ENCODE data around the gene TMEM120B. TPM values are rescaled to one million over a fixed set of nuclear protein-coding genes. Genes with fewer than 3 reads are reported as not detected.

Gene TMEM120B
- total and polyA plus RNA-seq, 7 donors = 11.0 to 29.7 (median 12.7) TPM

DNA sequence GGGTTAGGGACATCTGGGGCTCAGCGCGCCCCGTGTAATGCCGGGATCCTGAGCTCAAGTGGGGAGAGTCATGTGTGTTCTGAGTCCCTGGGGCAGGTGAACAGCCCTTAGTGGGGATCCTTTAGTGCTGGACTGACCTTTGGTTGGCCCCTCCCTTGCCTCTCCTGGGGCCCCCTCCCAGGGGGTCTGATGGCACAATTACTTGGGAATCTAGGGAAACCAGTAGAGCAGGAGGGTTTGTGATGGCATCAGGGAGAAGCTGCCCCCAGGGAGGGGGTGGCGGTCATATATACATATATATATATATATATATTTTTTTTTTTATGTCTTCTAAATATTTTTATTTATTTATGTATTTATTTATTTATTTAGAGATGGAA lies 43.0 kb upstream of the TMEM120B start, which contains the start of gene MORN3:
Gene MORN3 (minus strand): TSS at position 134 of the 380 bp plus-strand sequence. CDS start 171 bp downstream, outside the sequence.
- Histone ChIP-seq H3K27ac (no peak within 1 kb of the TSS), H3K27me3 (ENCODE audit: insufficient read depth in 3 of 3, low read length in 2 of 3) (no peaks in the 10 kb centered on the region), H3K9me3 (no peaks in the 10 kb centered on the region), H3K4me3 (no peak within 1 kb of the TSS), H3K36me3 (ENCODE audit: insufficient read depth in 1 of 2, low read depth in 1 of 2) (no peaks in the 10 kb centered on the region), H3K4me1 (peaks cover 4% of the 10 kb centered on the region)
- TF ChIP-seq, protein P1, sequence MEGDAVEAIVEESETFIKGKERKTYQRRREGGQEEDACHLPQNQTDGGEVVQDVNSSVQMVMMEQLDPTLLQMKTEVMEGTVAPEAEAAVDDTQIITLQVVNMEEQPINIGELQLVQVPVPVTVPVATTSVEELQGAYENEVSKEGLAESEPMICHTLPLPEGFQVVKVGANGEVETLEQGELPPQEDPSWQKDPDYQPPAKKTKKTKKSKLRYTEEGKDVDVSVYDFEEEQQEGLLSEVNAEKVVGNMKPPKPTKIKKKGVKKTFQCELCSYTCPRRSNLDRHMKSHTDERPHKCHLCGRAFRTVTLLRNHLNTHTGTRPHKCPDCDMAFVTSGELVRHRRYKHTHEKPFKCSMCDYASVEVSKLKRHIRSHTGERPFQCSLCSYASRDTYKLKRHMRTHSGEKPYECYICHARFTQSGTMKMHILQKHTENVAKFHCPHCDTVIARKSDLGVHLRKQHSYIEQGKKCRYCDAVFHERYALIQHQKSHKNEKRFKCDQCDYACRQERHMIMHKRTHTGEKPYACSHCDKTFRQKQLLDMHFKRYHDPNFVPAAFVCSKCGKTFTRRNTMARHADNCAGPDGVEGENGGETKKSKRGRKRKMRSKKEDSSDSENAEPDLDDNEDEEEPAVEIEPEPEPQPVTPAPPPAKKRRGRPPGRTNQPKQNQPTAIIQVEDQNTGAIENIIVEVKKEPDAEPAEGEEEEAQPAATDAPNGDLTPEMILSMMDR (IDR thresholded peaks at IDR 0.05) = no peak
- ATAC-seq (no peak), DNase-seq (no peak)
- intact Hi-C loops (cut with DNase I) = loop anchor here in 1 of 2 donors (5.0 kb wide), 1 partner anchor 117 kb away; no protein-coding TSS in a partner anchor
- WGBS, 3 donors = 90 to 99% (median 97%) methylated on average over 5 of the region's 5 CpGs

DNA sequence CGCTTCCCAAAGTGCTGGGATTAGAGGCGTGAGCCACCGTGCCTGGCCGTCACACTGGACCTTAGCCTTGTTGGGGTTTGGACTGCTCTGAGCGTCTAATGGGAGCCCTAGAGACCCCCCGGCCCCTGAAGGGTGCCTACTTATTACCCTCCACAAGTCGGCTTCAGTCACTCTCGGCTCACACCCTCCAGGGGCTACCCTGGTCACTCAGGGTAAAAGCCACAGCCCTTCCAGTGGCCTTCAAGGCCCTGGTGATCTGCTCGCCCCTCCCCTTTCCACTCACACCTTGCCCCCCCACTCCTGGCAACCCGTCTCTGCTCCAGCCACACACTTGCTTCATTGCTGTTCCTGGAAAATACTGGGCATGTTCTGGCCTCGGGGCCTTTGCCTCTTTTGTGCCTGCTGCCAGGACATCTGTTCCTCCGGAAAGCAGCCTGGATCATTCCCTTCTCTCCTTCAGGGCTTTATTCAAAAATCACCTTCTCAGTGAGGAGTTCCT lies 39.5 kb upstream of the TMEM120B start:
- intact Hi-C loops (cut with DNase I) = loop anchor here in 1 of 2 donors (5.0 kb wide), 1 partner anchor 46 kb away; the partner anchor contains the start of gene ORAI1
- Histone ChIP-seq H3K4me3 (peak overlapping the region; percentile 61), H3K9me3 (no peaks in the 10 kb centered on the region), H3K27ac (no peak overlapping the region), H3K27me3 (ENCODE audit: insufficient read depth in 3 of 3, low read length in 2 of 3) (no peaks in the 10 kb centered on the region), H3K36me3 (ENCODE audit: insufficient read depth in 1 of 2, low read depth in 1 of 2) (no peaks in the 10 kb centered on the region), H3K4me1 (peaks cover 4% of the 10 kb centered on the region)
- WGBS, 3 donors = 29 to 35% (median 35%) methylated on average over 12 of the region's 12 CpGs
- peak in 1 of 2 donors; percentile 41 for DNase-seq
- TF ChIP-seq, protein P1 (IDR thresholded peaks at IDR 0.05) = no peak
- peak; percentile 44 to 74 (median 48) for ATAC-seq

DNA sequence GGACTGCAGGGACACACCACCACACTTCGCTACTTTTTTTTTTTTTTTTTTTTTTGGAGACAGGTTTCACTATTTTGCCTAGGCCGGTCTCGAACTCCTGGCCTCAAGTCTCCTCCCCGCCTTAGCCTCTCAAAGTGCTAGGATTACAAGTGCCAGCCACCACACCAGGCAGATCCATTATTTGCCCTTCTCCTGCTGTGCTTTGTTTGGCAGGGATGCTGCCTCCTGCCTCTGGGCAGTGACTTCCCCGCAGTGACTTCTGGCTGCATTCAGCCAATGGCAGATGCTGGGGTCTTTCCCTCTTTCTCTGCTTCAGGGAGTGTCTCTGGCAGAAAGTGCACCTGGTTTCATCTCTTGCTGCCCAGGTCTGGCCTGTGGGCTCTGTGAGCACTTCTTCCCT lies 36.4 kb upstream of the TMEM120B start:
- 93 to 96% (median 95%) methylated on average over 5 of the region's 5 CpGs for WGBS, 3 donors
- Histone ChIP-seq H3K4me1 (peaks cover 4% of the 10 kb centered on the region), H3K9me3 (no peaks in the 10 kb centered on the region), H3K27ac (no peak overlapping the region), H3K36me3 (ENCODE audit: insufficient read depth in 1 of 2, low read depth in 1 of 2) (no peaks in the 10 kb centered on the region), H3K27me3 (ENCODE audit: insufficient read depth in 3 of 3, low read length in 2 of 3) (no peaks in the 10 kb centered on the region), H3K4me3 (no peak overlapping the region)
- intact Hi-C loops (cut with DNase I) = loop anchor here (5.0 kb wide), 2 partner anchors 39 to 49 kb away; partner anchors contain the start of gene ORAI1 (in 1 of the 2)
- DNase-seq (no peak), ATAC-seq (no peak)
- TF ChIP-seq, protein P1 (IDR thresholded peaks at IDR 0.05) = no peak

DNA sequence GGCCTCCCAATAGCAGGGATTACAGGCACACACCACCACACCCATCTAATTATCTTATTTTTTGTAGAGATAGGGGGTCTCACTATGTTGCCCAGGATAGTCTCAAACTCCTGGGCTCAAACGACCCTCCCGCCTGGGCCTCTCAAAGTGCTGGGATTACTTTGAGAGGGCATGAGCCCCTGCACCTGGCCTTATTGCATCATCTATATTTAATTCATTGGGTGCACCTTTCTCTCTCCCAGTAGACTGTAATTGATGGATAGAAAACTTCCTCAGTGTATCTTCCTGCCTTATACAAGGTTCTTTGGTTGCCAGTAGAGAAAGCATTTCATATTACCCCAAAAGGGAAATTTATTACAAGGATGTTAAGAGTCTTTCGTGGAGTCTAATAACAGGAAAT lies 34.2 kb upstream of the TMEM120B start:
- no peaks in the 10 kb centered on the region for H3K36me3 ChIP-seq (ENCODE audit: insufficient read depth in 1 of 2, low read depth in 1 of 2)
- H3K4me3 ChIP-seq = no peak overlapping the region
- WGBS, 3 donors = 74 to 77% (median 75%) methylated on average over 3 of the region's 3 CpGs
- H3K27me3 ChIP-seq (ENCODE audit: insufficient read depth in 3 of 3, low read length in 2 of 3) = no peaks in the 10 kb centered on the region
- intact Hi-C loops (cut with DNase I) = loop anchor here (5.0 kb wide), 2 partner anchors 41 to 51 kb away; partner anchors contain the start of gene ORAI1 (in 1 of the 2)
- no peak for ATAC-seq
- TF ChIP-seq, protein P1 (IDR thresholded peaks at IDR 0.05) = no peak
- DNase-seq = no peak
- no peaks in the 10 kb centered on the region for H3K4me1 ChIP-seq
- no peaks in the 10 kb centered on the region for H3K9me3 ChIP-seq
- H3K27ac ChIP-seq = no peak overlapping the region
